Esophagus muscularis mucosa (tissue), 4 donors: Measurements from ENCODE around the gene PPARA.

Experiments used
- EP300 ChIP-seq: sonication (generic); formaldehyde crosslinking; IDR thresholded peaks from one replicate; pipeline ENCODE4 v1.6.1; 2017; ENCODE audit warnings: antibody characterized with exemption
- POLR2A ChIP-seq: fragments of 450-650 bp; IDR thresholded peaks from one replicate; pipeline ENCODE4 v1.6.1; 2017; ENCODE audit warnings: antibody characterized with exemption, moderate library complexity, mild to moderate bottlenecking, low read depth
- POLR2AphosphoS5 ChIP-seq, 2 donors: sonication (generic); formaldehyde crosslinking; IDR thresholded peaks; one replicate each; pipeline ENCODE4 v1.6.1; 2017; ENCODE audit warnings: antibody characterized with exemption in 2 of 2
- TF ChIP-seq, protein P1 (sequence below), 3 experiments: fragments of 200-600 bp in 2 of 3; fragments of 450-650 bp in 1 of 3; sonication (generic) in 2 of 3; IDR thresholded peaks; one replicate each; pipeline ENCODE4 v1.5.1; 2017 to 2019; ENCODE audit warnings: antibody characterized with exemption in 3 of 3, mild to moderate bottlenecking in 2 of 3, moderate library complexity in 1 of 3

DNA sequence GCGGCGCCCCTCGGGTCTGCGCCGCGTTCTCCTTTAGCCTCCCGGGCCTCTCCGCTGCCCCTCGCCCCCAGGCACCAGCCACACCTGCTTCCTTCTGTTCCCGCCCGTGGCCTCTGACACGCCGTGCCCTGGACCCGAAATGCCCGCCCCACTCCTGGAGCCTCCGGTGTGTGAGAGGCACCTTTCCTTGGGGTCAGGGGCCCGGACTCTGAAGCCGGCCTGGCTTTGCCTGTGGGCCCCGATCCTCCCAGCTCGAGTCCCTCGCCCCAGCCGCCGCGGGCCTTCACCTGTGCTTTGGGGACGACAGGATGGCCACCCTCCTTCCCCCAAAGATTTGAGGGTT is 100.4 kb downstream of the PPARA start:
- TF ChIP-seq, protein P1, sequence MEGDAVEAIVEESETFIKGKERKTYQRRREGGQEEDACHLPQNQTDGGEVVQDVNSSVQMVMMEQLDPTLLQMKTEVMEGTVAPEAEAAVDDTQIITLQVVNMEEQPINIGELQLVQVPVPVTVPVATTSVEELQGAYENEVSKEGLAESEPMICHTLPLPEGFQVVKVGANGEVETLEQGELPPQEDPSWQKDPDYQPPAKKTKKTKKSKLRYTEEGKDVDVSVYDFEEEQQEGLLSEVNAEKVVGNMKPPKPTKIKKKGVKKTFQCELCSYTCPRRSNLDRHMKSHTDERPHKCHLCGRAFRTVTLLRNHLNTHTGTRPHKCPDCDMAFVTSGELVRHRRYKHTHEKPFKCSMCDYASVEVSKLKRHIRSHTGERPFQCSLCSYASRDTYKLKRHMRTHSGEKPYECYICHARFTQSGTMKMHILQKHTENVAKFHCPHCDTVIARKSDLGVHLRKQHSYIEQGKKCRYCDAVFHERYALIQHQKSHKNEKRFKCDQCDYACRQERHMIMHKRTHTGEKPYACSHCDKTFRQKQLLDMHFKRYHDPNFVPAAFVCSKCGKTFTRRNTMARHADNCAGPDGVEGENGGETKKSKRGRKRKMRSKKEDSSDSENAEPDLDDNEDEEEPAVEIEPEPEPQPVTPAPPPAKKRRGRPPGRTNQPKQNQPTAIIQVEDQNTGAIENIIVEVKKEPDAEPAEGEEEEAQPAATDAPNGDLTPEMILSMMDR (IDR thresholded peaks at IDR 0.05): no peak
- TF ChIP-seq POLR2A (no peak), POLR2AphosphoS5 (IDR thresholded peaks at IDR 0.05) (no peak), EP300 (no peak)
